Activated CD4-positive, alpha-beta T cell treated with anti-CD3 and anti-CD28 coated beads, Interleukin-2, Interleukin-4, amounts not matched to agents 100 ng/mL and 50 ng/mL, durations not matched to agents 16 hours and 8 hours (primary cell): ENCODE measurements around the gene KIF5C.

Experiments used
- DNase-seq: peaks from one replicate; pipeline ENCODE4 v3.0.0-alpha.2; 2020; ENCODE audit warnings: low spot score

The KIF5C gene

GRCh38 chr2:148888003-148888501, 13.0 kb downstream of the KIF5C start:
- no peak for DNase-seq

DNA sequence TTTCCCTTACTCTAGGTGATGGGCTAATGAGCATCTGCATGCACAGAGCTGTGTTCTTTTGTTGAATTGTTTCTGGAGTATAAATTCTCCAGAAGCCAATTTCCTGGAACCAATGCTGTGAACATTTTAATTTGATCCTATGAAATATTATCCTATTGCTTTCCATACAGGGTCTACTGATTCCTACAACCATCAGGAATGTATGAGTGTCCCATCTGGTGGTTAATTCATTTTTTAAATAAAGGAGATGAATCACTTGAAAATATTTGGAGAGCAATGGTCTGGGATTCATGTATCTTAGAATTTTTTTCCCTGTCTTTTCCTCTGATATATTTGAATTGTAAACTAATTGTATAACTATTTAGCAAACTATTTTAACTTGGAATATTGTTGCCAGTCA, 14.0 kb downstream of the KIF5C start:
- DNase-seq: no peak

DNA sequence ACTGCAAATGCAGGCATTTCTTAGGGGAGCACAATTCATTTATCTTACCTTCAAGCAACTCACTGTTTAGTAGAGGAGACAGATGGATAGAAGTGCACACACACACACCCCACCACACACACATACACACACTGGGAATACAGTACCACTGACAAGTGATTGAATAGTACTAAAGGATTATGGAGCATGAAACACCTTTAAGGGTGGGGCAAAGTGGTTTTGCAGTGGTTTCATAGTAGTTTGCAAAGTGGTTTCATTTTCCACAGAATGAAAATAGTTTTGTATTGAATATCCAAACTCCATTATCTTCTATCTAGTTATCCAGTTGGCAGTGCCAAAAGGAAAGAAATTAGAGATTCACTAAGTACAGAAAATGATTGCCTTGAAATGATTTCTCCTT, 18.9 kb downstream of the KIF5C start:
- no peak for DNase-seq

- DNase-seq: no peak
These were observed 21.1 kb downstream of the KIF5C start for GRCh38 chr2:148896136-148896535.

DNA sequence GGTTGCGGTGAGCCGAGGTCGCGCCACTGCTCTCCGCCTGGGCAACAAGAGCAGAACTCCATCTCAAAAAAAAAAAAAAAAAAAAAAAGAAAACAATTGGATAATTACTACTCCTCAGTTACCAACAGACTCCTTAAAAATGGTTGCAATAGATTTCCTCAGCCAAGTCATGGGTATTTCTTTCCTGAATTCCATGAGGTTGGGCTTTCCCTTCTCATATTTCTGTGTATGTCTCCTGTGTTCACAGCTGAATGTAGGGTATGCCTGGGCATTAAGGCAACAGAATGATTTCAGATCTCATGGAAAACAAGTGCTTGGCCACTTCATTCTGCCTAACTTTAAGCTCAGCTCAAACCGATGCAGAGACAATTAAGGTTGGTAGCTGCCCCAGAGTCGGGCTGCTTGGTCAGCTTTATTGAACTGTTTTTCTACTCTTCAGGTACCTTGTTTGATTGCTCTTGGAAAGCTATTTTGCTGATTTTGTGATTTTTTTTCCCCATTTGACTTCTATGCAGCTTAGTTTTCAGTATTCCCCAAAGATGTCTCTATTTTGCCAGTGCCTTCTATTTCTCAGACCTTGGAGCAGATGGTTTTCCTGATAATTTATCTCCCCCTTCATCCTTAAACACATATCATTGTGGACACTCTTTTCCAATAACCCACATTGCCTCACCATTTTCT, 24.8 kb downstream of the KIF5C start:
- no peak for DNase-seq

DNA sequence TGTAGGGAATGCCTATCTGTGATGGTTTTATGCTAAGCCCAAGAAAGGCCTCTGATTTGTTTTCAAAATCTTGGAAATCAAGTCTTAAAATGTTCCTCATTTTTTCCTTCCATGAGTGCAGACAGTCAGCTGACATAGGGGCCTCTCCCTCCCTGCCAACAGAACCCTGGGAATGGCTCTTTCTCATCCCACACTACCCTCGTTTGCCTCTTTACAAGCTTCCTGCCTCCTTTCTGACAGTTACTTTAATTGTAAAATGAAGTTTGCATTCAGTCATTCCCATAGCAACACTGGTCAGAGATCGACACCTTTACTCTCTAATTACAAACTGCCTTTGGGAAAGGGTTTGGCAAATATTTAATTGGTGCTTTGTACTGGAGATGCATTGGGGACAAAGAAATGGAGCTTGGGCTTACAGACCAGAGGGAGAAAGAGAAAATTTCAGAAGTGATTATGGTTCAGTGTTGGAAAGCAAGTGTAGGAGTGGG, 25.4 kb downstream of the KIF5C start:
- DNase-seq: no peak

DNA sequence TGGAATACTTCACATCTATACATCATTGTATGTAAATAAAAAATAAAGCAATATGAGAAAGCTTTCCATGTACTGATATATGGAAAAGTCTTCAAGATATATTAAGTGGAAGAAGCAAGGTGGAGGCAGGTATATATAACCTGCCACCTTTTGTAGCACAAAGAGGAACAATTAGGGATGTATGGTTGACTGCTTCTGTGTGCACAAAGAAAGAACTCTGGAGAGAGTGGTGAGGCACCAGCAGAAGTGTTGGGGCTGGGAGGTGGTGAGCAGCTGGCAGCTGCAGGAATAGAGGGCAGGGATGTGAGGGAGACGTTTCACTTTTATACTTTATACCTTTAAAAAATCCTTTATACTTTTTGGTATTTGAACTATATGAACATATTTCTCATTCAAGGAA, 26.1 kb downstream of the KIF5C start:
- no peak for DNase-seq

- DNase-seq: no peak
These were observed 27.8 kb downstream of the KIF5C start for GRCh38 chr2:148902798-148903197.

DNA sequence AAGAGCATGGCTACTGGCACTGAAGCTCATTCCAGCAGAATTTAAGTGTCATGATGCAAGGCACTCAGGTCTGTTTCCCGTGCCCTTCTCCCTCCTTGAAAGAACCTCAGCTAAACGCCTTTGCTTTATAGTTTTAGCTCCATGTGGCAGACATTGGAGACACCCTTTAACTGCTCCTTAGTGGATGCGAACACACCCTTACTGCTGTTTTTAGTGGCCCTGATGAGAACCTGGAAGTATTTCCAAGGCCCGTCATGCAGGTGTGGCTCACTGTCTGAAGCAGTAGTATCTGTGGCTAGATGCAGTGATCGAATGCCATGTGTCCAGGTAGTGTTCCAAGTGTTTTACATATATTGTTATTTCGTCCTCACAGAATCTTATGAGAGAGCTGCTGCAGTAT, 28.3 kb downstream of the KIF5C start:
- DNase-seq: no peak

GRCh38 chr2:148903979-148904378, 29.0 kb downstream of the KIF5C start:
- DNase-seq: no peak

DNA sequence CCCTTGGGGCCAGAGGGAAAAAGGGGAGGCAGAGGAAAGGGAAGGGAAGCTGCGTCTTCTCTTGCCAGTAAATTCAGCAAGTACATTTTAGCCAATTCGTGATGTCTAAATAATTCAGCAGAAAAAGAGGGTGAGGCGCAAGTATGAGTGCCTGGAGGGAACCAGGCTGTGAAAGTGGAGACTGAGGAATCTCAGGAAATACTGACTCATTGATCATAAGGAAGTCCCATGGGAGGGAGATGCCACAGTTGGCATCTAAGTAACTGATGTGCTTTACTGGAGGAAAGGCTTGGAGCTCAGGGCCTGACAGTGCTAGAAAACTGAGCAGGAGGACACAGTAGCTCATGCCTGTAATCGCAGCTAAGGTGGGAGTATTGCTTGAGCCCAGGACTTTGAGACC, 31.1 kb downstream of the KIF5C start:
- DNase-seq: no peak

- DNase-seq: no peak
These were observed 32.2 kb downstream of the KIF5C start for GRCh38 chr2:148907085-148907785.

DNA sequence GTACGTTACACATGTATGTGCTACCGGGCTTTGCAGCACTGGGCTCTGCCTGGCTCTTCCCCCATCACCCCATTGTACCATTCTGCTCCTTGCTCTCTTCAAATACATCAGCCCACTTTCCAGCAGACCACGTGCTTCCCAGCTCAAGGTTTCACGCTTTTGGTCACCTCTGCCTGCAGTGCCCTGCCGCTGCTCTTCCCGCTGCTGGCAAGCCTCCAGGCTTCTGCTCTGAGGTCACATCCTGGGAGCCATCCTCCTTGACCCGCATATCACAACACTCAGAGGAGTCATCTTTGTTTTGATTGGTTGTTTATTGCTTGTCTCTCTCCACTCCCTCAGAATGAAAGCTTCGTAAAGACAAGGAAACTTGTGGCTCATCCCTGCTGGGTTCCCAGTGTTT, 34.1 kb downstream of the KIF5C start:
- DNase-seq: no peak

DNA sequence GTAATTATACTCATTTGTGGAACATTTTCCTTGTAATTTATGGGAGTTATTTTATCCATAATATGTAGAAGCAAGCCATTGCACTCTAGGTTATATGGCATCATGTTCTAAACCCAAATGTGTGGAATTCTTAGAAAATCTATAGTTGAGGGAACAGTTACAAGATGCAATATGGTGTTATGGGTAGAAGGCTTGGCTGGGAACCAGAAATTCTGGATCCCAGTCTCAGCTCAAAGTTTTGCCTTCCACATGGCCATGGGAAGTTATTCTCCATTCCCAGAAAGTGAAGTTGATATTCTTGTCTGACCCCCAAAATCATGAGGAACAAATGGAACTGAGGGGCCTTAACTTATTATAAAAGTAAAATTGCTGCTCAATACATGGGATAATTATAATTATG, 38.0 kb downstream of the KIF5C start:
- DNase-seq: no peak

- no peak for DNase-seq
These were observed 38.5 kb downstream of the KIF5C start for GRCh38 chr2:148913492-148913891.

DNA sequence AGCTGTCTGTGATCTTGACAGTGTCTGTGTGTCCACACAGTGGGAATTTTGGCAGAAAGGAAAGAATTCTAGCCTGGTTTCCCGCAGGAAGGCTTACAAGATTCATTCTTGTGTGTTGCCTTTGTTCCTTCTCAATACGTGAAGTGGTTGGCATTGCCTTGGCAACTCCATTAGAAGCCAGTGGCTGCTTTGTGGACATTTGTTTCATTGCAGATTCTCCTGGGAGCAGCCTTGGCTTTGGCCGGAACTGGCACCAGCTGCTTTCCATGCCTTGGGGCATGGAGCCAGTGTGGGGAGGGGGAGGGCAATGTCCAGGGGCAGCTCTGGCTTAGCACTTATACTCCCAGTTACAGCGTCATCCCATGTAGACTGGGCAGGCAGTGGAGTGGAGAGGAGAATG, 39.4 kb downstream of the KIF5C start:
- no peak for DNase-seq

DNA sequence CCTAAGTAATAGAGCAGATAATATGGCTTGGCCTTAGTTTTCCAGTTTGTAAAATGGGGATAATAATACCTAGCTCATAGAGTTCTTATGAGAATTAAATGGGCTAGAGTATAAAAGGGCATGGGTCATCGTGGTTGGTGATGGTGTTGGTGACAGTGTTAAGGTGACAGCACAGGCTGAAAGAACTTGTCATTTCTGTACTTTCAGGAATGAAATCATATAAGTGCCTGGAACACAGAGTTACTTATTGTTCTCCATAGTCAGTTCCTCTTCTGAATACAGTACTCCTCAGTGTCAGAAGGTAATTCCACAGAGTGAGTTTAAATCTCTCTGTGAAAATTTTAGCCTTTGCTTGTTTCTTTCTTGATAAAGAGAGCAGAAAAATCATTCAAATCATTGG, 42.4 kb downstream of the KIF5C start:
- peak; percentile 30 for DNase-seq

DNA sequence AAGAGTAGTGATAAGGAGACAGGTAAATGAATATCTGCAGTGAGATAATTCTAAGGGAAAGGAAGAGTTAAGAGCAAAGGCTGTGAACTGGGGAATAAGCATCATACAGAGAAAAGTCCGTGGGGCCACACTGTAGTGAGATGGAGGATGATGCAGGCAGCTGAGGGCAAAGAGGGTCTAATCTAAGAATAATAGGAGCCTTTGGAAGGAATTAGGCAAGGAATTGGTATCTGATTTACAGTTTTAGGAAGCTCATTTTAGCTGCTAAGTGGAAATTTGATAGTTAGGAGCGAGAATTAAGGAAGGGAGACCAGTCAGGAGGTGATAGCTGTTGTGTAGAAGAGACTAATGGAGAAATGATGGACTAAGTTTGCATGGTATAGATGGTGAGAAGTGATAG, 43.5 kb downstream of the KIF5C start:
- no peak for DNase-seq

DNA sequence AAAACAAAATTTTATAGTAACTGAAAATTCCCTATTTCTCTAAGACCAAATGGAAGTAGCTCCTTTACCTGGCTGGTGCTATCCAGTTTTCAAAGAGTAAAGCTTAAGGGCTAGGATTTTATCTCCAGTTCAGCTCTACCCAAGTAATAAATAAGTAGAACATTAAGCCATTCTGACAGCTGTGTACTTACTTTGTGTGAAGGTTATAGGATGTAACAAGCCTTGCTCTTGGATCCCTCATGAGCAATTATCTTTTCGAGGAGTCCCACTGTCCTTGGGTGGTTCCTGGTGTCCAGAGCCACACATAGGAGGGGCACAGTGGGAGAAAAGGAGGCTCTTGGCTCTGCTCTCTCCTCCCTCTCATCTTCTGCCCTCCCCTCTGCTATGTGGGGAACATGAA, 45.5 kb downstream of the KIF5C start:
- no peak for DNase-seq

- no peak for DNase-seq
These were observed 47.0 kb downstream of the KIF5C start for GRCh38 chr2:148922062-148922461.

- no peak for DNase-seq
These were observed 47.9 kb downstream of the KIF5C start for GRCh38 chr2:148922776-148923475.

GRCh38 chr2:148924514-148925178, 49.6 kb downstream of the KIF5C start:
- DNase-seq: no peak
